ENCODE data around the gene VAMP5.
"Not testable (repeated sequence)": the region's sequence is repeated elsewhere in the genome, so short reads cannot be mapped to it uniquely, and the experiment has no call there.

VAMP5 gene

GRCh38 chr2:85585781-85586105 lies 1.5 kb downstream of the VAMP5 start:
- H3K4me3 ChIP-seq (ENCODE audit: low read length): peak overlapping the region; percentile 68
- peak; percentile 85 for DNase-seq (ENCODE audit: low read depth)

GRCh38 chr2:85588236-85588635 lies 4.0 kb downstream of the VAMP5 start:
- no peak for DNase-seq (ENCODE audit: low read depth)
- H3K4me3 ChIP-seq (ENCODE audit: low read length): no peak overlapping the region
- TF ChIP-seq CTCF (conservative IDR thresholded peaks at IDR 0.05; ENCODE audit: low read length): no peak

More at GRCh38 chr2:85585781-85586105, 1.5 kb downstream of the VAMP5 start:
- TF ChIP-seq CTCF (conservative IDR thresholded peaks at IDR 0.05; ENCODE audit: low read length): no peak

GRCh38 chr2:85588645-85589044 lies 4.4 kb downstream of the VAMP5 start:
- no peak for DNase-seq (ENCODE audit: low read depth)
- no peak overlapping the region for H3K4me3 ChIP-seq (ENCODE audit: low read length)
- no peak for TF ChIP-seq CTCF (conservative IDR thresholded peaks at IDR 0.05; ENCODE audit: low read length)

GRCh38 chr2:85589181-85589580 lies 5.0 kb downstream of the VAMP5 start:
- no peak overlapping the region for H3K4me3 ChIP-seq (ENCODE audit: low read length)
- DNase-seq (ENCODE audit: low read depth): no peak
- no peak for TF ChIP-seq CTCF (conservative IDR thresholded peaks at IDR 0.05; ENCODE audit: low read length)

GRCh38 chr2:85589982-85590791 lies 6.0 kb downstream of the VAMP5 start:
- DNase-seq (ENCODE audit: low read depth): peak; percentile 98
- no peak for TF ChIP-seq CTCF (conservative IDR thresholded peaks at IDR 0.05; ENCODE audit: low read length)
- no peak overlapping the region for H3K4me3 ChIP-seq (ENCODE audit: low read length)

GRCh38 chr2:85590950-85591349 lies 6.7 kb downstream of the VAMP5 start:
- DNase-seq (ENCODE audit: low read depth): no peak
- H3K4me3 ChIP-seq (ENCODE audit: low read length): no peak overlapping the region; the same call in 1 of the 2 replicates
- TF ChIP-seq CTCF (conservative IDR thresholded peaks at IDR 0.05; ENCODE audit: low read length): no peak

- DNase-seq (ENCODE audit: low read depth): no peak
- no peak overlapping the region for H3K4me3 ChIP-seq (ENCODE audit: low read length)
- TF ChIP-seq CTCF (conservative IDR thresholded peaks at IDR 0.05; ENCODE audit: low read length): no peak
Measured at GRCh38 chr2:85591563-85591962, 7.3 kb downstream of the VAMP5 start.

GRCh38 chr2:85592299-85592698 lies 8.1 kb downstream of the VAMP5 start:
- not testable (repeated sequence) for H3K4me3 ChIP-seq (ENCODE audit: low read length); DNase-seq (ENCODE audit: low read depth)
